ENCODE measurements around the gene TGFBR1. TPM values are rescaled to one million over a fixed set of nuclear protein-coding genes. Genes with fewer than 3 reads are reported as not detected.

TGFBR1 gene
- total RNA-seq, 2 donors from 2014 or later, result 31.0 to 33.5 TPM

- Mint-ChIP-seq H3K4me1 (ENCODE audit: low read depth) (peaks cover 50% of the 10 kb centered on the region), H3K27ac (peak overlapping the region; percentile 44), H3K27me3 (ENCODE audit: low read depth) (no peaks in the 10 kb centered on the region), H3K36me3 (ENCODE audit: insufficient read depth in 2 of 2) (peaks cover 4 to 7% of the 10 kb centered on the region in 2 donors), H3K9me3 (peaks cover 3 to 4% of the 10 kb centered on the region in 2 donors), H3K4me3 (peak overlapping the region; percentile 92 to 97)
- ATAC-seq (replicated peaks in 1 of 2), result no peak
- DNase-seq, result peak in 1 of 2 donors; percentile 9
Measured at GRCh38 chr9:99103901-99104458, 933 bp upstream of the TGFBR1 start.

GRCh38 chr9:99105152-99106043, 485 bp downstream of the TGFBR1 start:
- Mint-ChIP-seq H3K27me3 (ENCODE audit: low read depth) (no peaks in the 10 kb centered on the region), H3K4me3 (peak overlapping the region; percentile 82 to 90), H3K36me3 (ENCODE audit: insufficient read depth in 2 of 2) (peaks cover 0 to 5% of the 10 kb centered on the region in 2 donors), H3K9me3 (no peaks in the 10 kb centered on the region), H3K27ac (peak overlapping the region; percentile 72), H3K4me1 (ENCODE audit: low read depth) (peaks cover 64% of the 10 kb centered on the region)
- DNase-seq (peak; percentile 69 to 76), ATAC-seq (replicated peaks in 1 of 2) (peak; percentile 31 to 54)

- peaks cover 67% of the 10 kb centered on the region for H3K4me1 Mint-ChIP-seq (ENCODE audit: low read depth)
Measured at GRCh38 chr9:99106044-99106375, 1.1 kb downstream of the TGFBR1 start.

GRCh38 chr9:99107421-99107820, 2.5 kb downstream of the TGFBR1 start:
- H3K4me1 Mint-ChIP-seq (ENCODE audit: low read depth), result peaks cover 76% of the 10 kb centered on the region

More at GRCh38 chr9:99106044-99106375, 1.1 kb downstream of the TGFBR1 start:
- no peak for ATAC-seq (replicated peaks in 1 of 2)
- H3K36me3 Mint-ChIP-seq (ENCODE audit: insufficient read depth in 2 of 2), result peaks cover 0 to 5% of the 10 kb centered on the region in 2 donors
- DNase-seq, result no peak
- no peaks in the 10 kb centered on the region for H3K9me3 Mint-ChIP-seq
- peak overlapping the region; percentile 82 to 90 for H3K4me3 Mint-ChIP-seq
- H3K27ac Mint-ChIP-seq, result peak overlapping the region; percentile 72
- no peaks in the 10 kb centered on the region for H3K27me3 Mint-ChIP-seq (ENCODE audit: low read depth)

GRCh38 chr9:99108131-99108530, 3.2 kb downstream of the TGFBR1 start:
- Mint-ChIP-seq H3K36me3 (ENCODE audit: insufficient read depth in 2 of 2) (peaks cover 0 to 5% of the 10 kb centered on the region in 2 donors), H3K27me3 (ENCODE audit: low read depth) (no peaks in the 10 kb centered on the region), H3K4me3 (peak overlapping the region in 1 of 2 donors; percentile 80), H3K9me3 (no peaks in the 10 kb centered on the region), H3K4me1 (ENCODE audit: low read depth) (peaks cover 80% of the 10 kb centered on the region), H3K27ac (no peak overlapping the region)
- ATAC-seq (replicated peaks in 1 of 2) (no peak), DNase-seq (no peak)

More at GRCh38 chr9:99107421-99107820, 2.5 kb downstream of the TGFBR1 start:
- Mint-ChIP-seq H3K27me3 (ENCODE audit: low read depth) (no peaks in the 10 kb centered on the region), H3K9me3 (no peaks in the 10 kb centered on the region), H3K4me3 (peak overlapping the region; percentile 57 to 80), H3K27ac (peak overlapping the region; percentile 0), H3K36me3 (ENCODE audit: insufficient read depth in 2 of 2) (peaks cover 0 to 5% of the 10 kb centered on the region in 2 donors)
- DNase-seq (no peak), ATAC-seq (replicated peaks in 1 of 2) (no peak)

GRCh38 chr9:99109522-99109921, 4.6 kb downstream of the TGFBR1 start:
- Mint-ChIP-seq H3K4me3 (no peak overlapping the region), H3K4me1 (ENCODE audit: low read depth) (peaks cover 80% of the 10 kb centered on the region), H3K36me3 (ENCODE audit: insufficient read depth in 2 of 2) (peaks cover 0 to 2% of the 10 kb centered on the region in 2 donors), H3K9me3 (no peaks in the 10 kb centered on the region), H3K27me3 (ENCODE audit: low read depth) (no peaks in the 10 kb centered on the region), H3K27ac (no peak overlapping the region)
- ATAC-seq (replicated peaks in 1 of 2) (no peak), DNase-seq (no peak)

GRCh38 chr9:99112750-99113413, 8.0 kb downstream of the TGFBR1 start:
- ATAC-seq (replicated peaks in 1 of 2) (peak; percentile 70 to 86), DNase-seq (peak in 1 of 2 donors; percentile 35)
- H3K4me3 Mint-ChIP-seq, result peak overlapping the region; percentile 77 to 89

GRCh38 chr9:99113414-99114048, 8.6 kb downstream of the TGFBR1 start:
- Mint-ChIP-seq H3K27me3 (ENCODE audit: low read depth) (no peaks in the 10 kb centered on the region), H3K4me3 (peak overlapping the region; percentile 77 to 89), H3K4me1 (ENCODE audit: low read depth) (peaks cover 74% of the 10 kb centered on the region), H3K27ac (peak overlapping the region; percentile 91), H3K36me3 (ENCODE audit: insufficient read depth in 2 of 2) (no peaks in the 10 kb centered on the region), H3K9me3 (no peaks in the 10 kb centered on the region)
- DNase-seq (no peak), ATAC-seq (replicated peaks in 1 of 2) (peak in 1 of 2 donors; percentile 52)

More at GRCh38 chr9:99112750-99113413, 8.0 kb downstream of the TGFBR1 start:
- Mint-ChIP-seq H3K27me3 (ENCODE audit: low read depth) (no peaks in the 10 kb centered on the region), H3K27ac (peak overlapping the region; percentile 91), H3K4me1 (ENCODE audit: low read depth) (peaks cover 76% of the 10 kb centered on the region), H3K9me3 (no peaks in the 10 kb centered on the region), H3K36me3 (ENCODE audit: insufficient read depth in 2 of 2) (no peaks in the 10 kb centered on the region)

- peaks cover 3 to 4% of the 10 kb centered on the region in 2 donors for H3K36me3 Mint-ChIP-seq (ENCODE audit: insufficient read depth in 2 of 2)
- H3K9me3 Mint-ChIP-seq, result no peaks in the 10 kb centered on the region
- peaks cover 74% of the 10 kb centered on the region for H3K4me1 Mint-ChIP-seq (ENCODE audit: low read depth)
- DNase-seq, result no peak
- H3K4me3 Mint-ChIP-seq, result peak overlapping the region; percentile 11
- H3K27ac Mint-ChIP-seq, result no peak overlapping the region
- no peaks in the 10 kb centered on the region for H3K27me3 Mint-ChIP-seq (ENCODE audit: low read depth)
- ATAC-seq (replicated peaks in 1 of 2), result no peak
Measured at GRCh38 chr9:99114049-99114440, 9.1 kb downstream of the TGFBR1 start.

- H3K27me3 Mint-ChIP-seq (ENCODE audit: low read depth), result no peaks in the 10 kb centered on the region
- DNase-seq (no peak), ATAC-seq (replicated peaks in 1 of 2) (no peak)
- no peak overlapping the region for H3K4me3 Mint-ChIP-seq
- H3K4me1 Mint-ChIP-seq (ENCODE audit: low read depth), result peaks cover 74% of the 10 kb centered on the region
- H3K9me3 Mint-ChIP-seq, result no peaks in the 10 kb centered on the region
- H3K27ac Mint-ChIP-seq, result no peak overlapping the region
- H3K36me3 Mint-ChIP-seq (ENCODE audit: insufficient read depth in 2 of 2), result peaks cover 3 to 4% of the 10 kb centered on the region in 2 donors
Measured at GRCh38 chr9:99114846-99115500, 10.1 kb downstream of the TGFBR1 start.

- DNase-seq (no peak), ATAC-seq (replicated peaks in 1 of 2) (no peak)
- H3K36me3 Mint-ChIP-seq (ENCODE audit: insufficient read depth in 2 of 2), result peaks cover 3 to 4% of the 10 kb centered on the region in 2 donors
- H3K27me3 Mint-ChIP-seq (ENCODE audit: low read depth), result no peaks in the 10 kb centered on the region
- H3K9me3 Mint-ChIP-seq, result no peaks in the 10 kb centered on the region
- no peak overlapping the region for H3K4me3 Mint-ChIP-seq
- H3K27ac Mint-ChIP-seq, result no peak overlapping the region
- peaks cover 77% of the 10 kb centered on the region for H3K4me1 Mint-ChIP-seq (ENCODE audit: low read depth)
Measured at GRCh38 chr9:99116003-99116411, 11.1 kb downstream of the TGFBR1 start.

- peak overlapping the region; percentile 79 to 89 for H3K4me3 Mint-ChIP-seq
- peak overlapping the region; percentile 81 for H3K27ac Mint-ChIP-seq
- peaks cover 3 to 4% of the 10 kb centered on the region in 2 donors for H3K36me3 Mint-ChIP-seq (ENCODE audit: insufficient read depth in 2 of 2)
- H3K4me1 Mint-ChIP-seq (ENCODE audit: low read depth), result peaks cover 79% of the 10 kb centered on the region
- DNase-seq (peak; percentile 64 to 67), ATAC-seq (replicated peaks in 1 of 2) (peak; percentile 99 to 100)
- H3K9me3 Mint-ChIP-seq, result no peaks in the 10 kb centered on the region
- H3K27me3 Mint-ChIP-seq (ENCODE audit: low read depth), result no peaks in the 10 kb centered on the region
Measured at GRCh38 chr9:99118782-99119466, 14.0 kb downstream of the TGFBR1 start.
